GM21526 (cell line): ENCODE results near the gene PRKG1.
"Not testable (repeated sequence)": the region's sequence is repeated elsewhere in the genome, so short reads cannot be mapped to it uniquely, and the experiment has no call there.

Experiments used
- ATAC-seq: cut with Tn5 transposase; IDR thresholded peaks from one replicate; pipeline ENCODE4 v1.9.1; 2021; ENCODE audit warnings: moderate library complexity; ENCODE audit not compliant: unreplicated experiment, low FRiP score

The PRKG1 gene

DNA sequence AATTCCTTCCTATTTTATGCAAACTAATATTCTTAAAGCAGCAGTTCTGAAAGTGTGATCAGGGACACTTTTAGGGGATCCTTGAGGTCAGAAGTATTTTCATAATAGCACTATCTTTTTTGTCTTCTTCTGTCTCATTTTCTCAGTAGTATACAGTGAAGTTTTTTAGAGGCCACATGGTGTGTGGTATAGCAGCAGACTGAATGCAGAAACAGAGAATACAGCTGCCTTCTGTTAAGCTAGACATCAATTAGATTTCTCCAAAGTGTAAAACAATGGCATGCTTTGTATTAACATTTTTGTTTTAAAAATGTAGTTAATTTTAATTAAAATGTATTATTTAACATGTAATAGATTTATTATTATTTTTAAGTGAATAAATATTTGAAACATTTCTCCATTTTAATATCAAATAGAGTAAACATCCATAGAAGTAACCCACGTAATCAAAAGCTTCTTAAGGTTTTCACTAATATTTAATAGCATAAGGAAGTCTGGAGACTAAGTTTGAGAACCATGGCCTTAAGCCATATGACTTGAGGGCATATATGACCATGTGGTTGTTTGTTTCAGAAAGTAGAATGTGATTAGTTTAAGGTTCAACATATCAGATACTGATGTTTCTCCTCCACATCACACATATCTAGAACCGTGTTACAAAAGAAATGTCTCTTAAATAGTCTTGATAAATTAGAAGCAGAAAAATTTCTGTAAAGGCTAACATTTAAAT, 94.0 kb downstream of the PRKG1 start:
- no peak for ATAC-seq

DNA sequence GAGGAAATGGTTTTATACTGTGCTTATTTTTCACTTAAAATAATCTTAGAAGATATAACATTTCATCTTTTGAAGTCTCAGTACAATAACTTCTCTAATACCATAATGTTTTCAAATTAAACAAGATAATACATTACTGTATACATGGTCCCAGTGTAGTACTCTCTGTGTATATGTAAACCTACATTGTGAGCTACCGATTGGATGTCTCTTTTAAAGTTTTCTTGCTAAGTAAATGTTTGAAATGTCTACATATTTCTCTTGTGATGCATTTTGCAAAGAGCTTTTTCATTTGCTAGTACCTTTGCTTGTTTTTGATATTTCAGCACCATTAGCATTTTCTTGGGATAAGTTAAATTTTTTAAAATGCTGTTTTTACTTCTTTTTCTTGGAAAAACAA, 94.8 kb downstream of the PRKG1 start:
- no peak for ATAC-seq

DNA sequence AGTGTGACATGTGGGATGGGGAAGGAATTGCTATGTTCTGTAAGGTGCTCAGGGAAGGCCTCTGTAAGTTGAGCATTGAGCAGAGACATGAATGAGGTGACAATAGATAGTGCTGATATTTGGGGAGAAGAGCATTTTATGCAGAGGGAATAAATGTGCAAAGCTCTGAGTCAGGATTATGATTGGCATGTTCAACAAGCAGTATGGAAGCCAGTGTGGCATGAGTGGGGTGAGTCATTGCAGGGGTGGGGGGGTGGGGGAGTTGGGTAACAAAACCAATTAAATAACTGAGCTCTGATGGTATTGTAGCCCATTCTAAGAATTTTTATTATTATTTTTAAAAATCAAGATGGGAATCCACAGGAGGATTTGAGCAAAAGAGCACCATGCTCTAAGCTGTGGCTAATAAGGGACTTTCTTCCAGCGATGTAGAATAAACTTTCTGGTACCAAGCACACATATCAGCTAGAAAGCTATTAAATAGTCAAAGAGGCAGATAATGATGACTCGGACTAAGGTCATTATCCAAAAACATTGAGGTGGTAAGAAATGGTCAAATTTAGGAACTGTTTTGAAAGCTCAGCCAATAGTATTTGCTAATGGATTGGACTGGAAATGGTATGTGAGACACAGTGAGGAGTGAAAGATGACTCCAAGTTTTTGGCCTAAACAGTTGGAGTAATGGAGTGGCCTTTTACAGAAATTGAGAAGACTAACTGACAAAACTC, 96.4 kb downstream of the PRKG1 start:
- no peak for ATAC-seq

DNA sequence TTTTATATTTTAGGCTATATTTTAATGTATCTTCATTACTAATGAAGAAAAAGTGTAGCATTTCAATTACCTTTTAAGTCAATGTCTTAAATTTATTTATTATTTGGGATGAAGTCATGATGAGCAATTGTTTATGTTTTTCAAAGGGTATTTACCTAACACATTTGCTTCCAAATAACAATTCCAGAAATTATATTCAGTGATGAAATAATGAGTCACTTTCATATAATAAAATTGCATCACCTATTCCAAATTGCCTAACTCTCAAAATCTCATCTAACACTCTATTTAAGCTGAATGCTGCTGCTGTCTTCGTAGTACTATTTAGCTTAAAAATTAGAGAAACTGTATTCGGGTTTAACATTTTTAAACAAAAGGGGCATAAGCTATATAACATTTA, 97.7 kb downstream of the PRKG1 start:
- no peak for ATAC-seq

DNA sequence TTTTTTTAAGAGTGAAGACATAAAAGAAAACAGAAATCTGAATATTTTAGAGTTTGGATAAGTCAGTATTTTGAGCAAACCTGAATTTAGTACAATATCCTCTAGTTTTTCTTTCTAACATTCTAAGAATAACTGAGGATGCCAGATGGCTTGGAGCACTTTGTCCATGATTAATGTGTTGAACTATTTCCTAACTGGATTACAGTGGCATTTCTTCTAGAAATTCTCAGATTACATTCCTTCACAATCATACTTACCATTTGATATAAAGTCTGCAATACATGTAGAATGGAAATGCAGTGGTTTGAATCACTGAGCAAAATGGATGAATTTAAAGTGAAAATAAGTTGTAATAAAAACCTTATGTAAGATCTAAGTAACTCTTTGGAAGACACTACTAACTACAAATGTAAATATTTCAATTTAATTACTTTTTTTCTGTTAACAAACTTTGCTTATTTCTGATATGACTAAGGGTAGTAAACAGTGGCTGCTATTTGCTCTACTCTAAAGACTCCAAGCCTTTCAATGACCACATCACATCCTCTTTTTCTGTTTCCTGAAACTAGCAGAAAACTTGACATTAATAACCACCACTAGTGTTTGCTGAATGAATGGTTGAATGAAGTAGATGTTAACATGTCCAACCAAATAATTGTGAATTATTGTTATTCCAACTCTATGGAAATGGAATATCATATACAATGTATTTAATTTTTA, 102.8 kb downstream of the PRKG1 start:
- ATAC-seq = no peak

DNA sequence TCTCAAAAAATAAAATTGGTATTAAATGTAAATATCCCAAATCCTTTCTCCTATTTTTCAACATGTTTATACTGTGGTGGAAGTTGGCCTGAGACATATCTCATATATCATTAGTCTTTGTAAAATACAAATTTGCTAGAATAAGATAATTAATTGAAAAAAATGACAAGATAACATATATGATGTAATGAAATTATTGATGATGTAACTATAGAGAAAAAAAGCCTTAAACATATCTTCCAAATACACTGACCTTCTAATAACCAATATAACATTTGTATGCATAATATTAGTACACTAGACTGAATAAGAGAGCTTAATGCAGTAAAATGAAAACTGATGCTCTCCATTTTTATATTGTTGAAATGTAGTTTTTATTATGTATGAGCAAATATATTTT, 104.3 kb downstream of the PRKG1 start:
- ATAC-seq = no peak

DNA sequence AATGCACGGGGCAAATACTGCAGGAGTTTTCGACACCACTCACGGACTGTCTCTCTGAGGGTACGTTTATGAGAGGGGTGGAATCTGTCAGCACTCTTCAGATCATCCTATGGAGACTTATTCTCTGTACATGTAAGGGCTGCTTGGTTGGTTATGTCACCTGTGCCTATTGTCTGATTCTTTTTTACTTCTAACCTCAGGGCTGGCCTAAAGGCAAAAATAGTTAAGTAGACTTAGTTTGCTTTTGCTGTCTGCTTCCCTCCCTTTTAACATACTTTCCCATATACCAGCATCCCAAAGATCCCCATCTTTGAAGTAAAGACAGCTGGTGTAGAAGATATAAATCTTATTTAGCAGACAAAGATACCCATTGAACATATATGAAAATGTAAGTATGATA, 105.9 kb downstream of the PRKG1 start:
- ATAC-seq = no peak

DNA sequence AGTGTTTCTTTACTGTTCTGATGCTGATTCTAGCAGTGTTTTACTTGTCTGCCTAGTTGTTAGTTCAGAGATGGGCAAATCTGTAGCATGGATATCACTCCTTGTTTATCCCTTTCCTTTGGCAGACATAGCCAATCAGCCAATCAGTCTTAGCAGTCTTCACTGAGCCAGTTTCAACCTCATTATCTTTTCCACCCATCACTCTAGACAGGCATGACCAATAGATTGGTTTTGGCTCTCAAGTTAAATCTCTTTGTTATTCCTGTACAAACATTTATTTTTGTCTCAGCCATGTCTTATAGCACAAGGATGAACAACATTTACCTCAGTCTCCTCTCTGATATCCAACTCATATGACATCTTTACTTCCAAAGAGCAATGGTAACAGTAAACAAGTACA, 109.5 kb downstream of the PRKG1 start:
- ATAC-seq = no peak

DNA sequence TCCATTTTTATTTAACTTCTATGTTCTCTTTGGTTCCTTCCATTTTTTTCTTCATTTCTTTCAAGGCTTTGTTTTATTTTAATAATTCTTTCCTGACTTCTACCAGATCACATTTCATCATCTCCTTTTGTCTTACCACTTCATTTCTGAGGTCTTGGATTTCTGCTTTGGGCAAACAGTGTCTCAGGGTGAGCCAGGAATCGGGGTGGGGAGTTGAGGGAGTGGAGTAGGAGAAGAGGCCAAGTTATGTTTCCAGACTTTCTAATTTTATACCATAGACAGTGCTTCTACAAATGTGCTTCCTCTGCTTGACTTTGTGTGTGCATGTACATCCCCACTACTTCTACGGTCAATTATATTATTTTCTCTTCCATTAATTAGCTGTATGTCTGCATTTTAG, 112.1 kb downstream of the PRKG1 start:
- no peak for ATAC-seq

DNA sequence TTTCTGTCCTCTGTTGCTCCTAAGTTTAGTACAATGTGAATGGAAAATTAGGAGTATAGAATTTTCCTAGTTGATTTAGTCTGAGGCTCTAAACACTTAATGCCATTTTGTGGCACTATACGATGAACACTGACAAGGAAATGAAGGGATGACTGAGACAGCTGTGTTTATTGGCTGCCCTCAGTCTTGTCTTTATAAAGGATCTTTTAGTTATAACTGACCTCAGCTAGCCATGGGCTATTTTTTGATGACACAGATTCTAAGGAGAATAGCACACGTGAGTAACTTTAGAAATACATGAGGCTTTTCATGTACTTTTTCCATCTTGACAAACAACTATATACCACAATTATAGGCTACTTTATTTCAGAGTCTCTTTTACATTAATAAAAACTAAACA, 113.7 kb downstream of the PRKG1 start:
- ATAC-seq = no peak

DNA sequence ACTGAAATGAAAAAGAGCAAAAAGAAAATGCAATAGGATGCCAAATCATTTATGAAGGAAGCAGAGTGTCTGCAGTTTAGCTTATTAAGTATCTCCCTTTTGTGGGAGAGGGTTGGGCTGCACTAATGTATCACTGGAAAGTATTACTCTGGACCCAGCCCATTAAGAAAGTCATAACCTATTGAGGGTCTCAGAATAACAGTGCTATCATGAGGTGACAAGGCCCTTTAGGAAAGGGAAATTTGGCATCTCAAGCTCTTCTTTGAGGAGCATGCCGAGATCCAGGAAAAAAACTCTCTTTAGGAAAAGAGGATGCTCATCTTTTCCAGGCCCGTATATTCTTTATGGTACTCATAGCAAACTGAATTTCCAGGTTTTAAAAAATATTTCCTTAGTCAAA, 114.6 kb downstream of the PRKG1 start:
- no peak for ATAC-seq

DNA sequence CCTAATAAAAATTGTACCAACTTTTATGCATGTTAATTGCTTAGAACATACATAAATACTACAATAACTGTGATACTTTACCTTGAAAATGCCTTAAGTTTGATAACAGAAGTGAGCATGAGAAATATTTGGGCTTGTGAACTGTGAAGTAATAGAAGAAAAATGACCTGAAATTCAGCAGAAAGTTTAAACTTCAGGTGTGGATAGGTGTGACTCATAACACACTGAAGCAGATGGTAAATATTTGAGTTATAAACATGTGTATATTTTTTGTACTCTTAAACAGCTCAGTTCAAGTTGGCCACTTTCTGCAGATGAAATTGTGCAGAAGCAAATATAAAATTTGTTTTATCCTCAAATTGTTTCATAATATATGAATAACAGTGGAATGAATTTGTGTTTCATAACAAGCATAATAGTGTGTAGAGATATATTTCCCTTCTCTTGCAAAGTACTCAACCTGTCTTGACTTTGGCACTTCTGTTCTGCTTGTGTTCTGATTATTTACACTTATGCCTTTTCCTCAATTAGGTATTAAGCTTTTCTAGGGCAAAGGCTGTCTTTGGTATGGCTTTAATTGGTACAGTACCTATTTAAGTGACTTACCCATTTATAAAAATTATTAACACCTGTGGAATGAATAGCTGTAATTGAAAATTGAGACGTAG, 122.4 kb downstream of the PRKG1 start:
- ATAC-seq = no peak

DNA sequence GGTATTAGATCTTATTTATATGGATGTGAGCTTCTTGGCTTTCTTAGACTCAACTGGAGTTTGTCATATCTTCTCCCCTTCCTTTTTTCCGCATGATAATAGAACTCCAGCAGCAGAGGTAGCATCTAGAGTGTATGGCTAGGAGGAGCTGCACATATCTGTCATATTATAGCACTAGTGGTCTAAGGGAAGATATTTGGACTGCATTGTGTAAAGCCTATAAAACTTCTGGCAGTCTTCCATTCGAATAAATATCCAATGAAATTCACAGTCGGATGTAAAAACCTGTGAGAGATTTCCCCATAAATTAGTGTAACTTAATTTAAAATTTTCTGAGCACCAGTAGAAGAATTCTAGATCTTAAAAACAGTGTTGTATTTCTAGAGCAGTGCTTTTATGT, 123.9 kb downstream of the PRKG1 start:
- no peak for ATAC-seq

DNA sequence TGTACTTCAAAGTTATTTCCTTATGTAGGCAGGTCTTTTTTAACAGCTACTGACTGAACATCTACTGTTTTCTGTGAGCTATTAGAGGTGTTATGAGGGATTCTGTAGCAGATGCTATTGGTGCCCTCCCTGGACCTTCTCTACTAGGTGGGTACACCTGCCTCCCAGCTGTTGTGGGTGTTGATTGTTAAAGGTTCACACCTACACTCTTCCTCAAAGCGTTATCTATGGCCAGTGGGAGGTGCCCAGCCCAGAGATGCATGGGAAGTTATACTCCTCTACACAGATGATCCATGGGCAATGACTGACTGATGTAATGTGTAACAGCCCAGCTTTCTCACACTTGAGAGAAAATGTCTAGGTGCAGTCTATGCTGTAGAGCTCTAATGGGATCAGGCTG, 127.7 kb downstream of the PRKG1 start:
- no peak for ATAC-seq

DNA sequence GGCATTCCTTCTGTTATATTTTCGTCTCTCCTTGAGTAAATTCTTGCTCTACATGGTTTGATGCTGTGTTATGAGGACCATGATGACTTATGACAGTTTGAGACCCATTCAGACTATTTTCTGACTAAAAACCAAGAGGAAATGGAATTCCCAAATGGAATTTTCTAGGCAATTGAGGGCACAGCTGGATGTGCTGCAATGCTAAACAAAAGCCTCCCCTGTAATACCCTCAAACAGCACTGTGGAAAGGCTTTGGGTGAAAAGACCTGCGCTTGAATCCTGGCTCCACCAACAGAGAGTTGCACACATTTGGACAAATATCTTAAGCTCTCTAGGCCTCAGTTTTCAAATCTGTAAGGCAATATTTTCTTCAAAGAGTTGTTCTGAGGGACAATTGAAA, 129.1 kb downstream of the PRKG1 start:
- no peak for ATAC-seq

DNA sequence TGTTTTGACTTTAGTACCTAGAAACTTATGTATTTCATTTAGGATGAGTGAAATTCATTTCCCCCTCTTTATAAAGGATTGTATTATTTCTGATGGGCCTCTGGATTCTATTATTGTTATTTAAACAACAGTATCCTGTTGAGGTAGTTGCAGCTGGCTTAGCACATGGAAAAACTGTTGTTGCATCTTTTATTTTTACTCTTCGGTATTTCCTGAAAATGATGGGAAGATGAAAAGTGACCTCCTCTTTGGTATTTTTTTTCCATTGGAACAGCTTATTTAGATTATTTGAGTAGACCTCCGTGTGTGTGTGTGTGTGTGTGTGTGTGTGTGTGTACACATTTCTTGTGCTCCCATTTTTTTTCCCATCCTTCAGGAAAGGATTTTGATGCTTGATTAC, 129.8 kb downstream of the PRKG1 start:
- ATAC-seq = no peak

DNA sequence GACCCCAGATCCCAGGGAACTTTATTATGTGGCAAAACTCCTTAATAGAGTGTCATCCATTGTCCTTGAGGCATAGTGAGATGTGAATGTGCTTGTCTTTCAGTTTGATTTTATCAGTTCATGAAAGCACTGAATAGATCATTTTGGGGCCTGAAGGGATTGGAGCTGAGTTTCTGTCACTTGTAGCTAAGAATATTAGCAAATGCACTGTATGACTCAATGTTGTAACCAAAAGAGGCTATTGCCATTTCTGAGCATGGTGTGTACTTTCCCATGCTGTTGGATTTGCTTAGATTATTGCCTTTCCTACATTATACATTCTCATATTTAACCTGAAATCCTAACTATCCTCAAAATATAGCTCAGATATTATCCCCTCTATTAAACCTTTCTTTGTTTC, 130.4 kb downstream of the PRKG1 start:
- no peak for ATAC-seq

DNA sequence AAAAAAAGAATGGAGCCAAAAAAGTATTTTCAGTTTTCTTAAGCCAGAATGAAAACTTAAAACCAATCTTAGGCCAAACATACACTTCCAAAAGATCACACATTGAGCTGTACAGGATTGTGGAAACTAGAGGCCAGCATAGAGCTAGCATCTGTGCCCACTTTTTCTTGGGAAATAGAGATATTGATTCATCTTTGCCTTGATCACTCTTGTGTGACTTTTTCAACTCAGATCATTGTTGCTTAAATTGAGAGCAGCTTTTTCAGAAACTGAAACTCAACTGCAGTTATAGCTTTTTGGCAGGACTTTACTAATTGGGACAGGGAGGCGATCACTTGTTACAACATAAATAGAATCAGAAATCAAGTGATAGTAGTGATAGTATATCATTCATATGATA, 132.2 kb downstream of the PRKG1 start:
- no peak for ATAC-seq

DNA sequence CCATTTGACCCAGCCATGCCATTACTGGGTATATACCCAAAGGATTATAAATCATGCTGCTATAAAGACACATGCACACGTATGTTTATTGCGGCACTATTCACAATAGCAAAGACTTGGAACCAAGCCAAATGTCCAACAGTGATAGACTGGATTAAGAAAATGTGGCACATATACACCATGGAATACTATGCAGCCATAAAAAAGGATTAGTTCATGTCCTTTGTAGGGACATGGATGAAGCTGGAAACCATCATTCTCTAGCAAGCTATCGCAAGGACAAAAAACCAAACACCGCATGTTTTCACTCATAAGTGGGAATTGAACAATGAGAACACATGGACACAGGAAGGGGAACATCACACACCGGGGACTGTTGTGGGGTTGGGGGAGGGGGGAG, 138.7 kb downstream of the PRKG1 start:
- not testable (repeated sequence) for ATAC-seq

DNA sequence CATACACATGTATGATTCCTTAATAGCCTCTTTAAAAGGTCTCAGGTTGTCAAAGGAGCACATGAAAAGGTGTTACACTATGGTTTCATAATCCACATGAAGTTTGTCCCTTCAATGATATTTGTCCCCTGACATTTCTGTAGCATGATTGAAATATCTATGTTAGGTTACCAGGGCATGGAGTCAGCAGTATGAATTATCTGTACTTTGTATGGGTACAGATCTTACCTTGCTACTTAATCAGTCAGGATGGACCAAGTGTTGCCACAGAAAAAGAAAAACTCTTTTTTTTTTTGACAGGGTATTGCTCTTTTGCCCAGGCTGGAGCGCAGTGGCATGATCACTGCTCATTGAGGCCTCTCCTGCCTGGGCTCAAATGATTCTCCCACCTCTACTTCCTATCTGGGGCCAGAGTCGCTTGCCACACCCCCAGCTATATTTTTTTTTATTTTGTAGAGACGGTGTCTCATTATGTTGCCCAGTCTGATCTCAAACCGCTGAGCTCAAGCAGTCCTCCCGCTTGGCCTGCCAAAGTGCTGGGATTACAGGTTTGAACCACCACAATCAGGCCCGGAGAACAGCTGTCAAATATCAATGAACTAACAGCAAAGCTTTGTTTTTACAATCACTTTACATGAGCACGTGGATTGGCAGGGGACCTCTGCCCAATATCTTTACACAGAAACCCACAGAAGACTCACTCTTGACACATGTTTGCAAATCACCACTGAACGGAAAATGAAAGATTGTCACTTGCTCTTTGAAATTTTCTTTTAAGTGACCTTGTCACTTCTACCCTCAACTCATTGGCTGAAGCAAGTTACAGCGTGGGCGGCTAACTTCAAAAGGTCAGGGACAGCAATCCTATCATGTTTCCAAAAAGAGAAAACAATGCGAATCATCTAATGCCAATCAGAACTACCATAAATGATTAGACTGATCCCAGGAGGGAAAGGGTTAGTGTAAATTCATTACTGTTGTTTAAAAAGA, 140.2 kb downstream of the PRKG1 start:
- ATAC-seq = no peak
